GM12878 (cell line): ENCODE results near the gene FOXJ3. TPM values are rescaled to one million over a fixed set of nuclear protein-coding genes. Genes with fewer than 3 reads are reported as not detected.

ENCODE experiments used
- MEF2B ChIP-seq: fragments of 450-650 bp; IDR thresholded peaks from 2 replicates; pipeline ENCODE4 v1.6.1; 2018; ENCODE audit warnings: mild to moderate bottlenecking, moderate library complexity; ENCODE audit not compliant: partially characterized antibody, poor library complexity, severe bottlenecking
- POU2F2 ChIP-seq: IDR thresholded peaks from 3 replicates; pipeline ENCODE4 v1.6.1; 2011; ENCODE audit warnings: low read depth, mild to moderate bottlenecking, low read length, borderline replicate concordance
- polyA plus RNA-seq, 11 experiments: library from polyadenylated mRNA; depleted of rRNA in 4 of 11; unstranded in 6 of 11; stranded (reverse) in 5 of 11; fragments of >200 nt; fragmentation: Nextera tagmentation in 4 of 11; fragmentation: Illumina TruSeq in 1 of 11; extraction: Ambion mirVana in 4 of 11; extraction: Trizol in 1 of 11; gene quantifications; 1 replicate in 1 of 11; 2 replicates in 10 of 11; pipeline versions ENCODE4 v1.2.1 to v1.2.3, GENCODE V29; 2011 to 2016; ENCODE audit warnings: inconsistent platforms in 2 of 11, missing spikeins in 2 of 11, low read depth in 1 of 11
- total RNA-seq, 4 experiments: library from RNA; depleted of rRNA in 3 of 4; stranded (reverse); fragments of >200 nt in 3 of 4; fragmentation: Illumina TruSeq in 1 of 4; extraction: Trizol in 1 of 4; gene quantifications; 2 replicates each; pipeline versions ENCODE4 v1.2.1 to v1.2.3, GENCODE V29; 2013 to 2021
- TF ChIP-seq, protein P1 (sequence below): fragments of 450-650 bp; IDR thresholded peaks from 2 replicates; pipeline ENCODE4 v1.6.1; 2017; ENCODE audit warnings: mild to moderate bottlenecking, moderate library complexity
- TF ChIP-seq, protein P2 (sequence below): IDR thresholded peaks from 2 replicates; pipeline ENCODE4 v1.6.1; 2011; ENCODE audit warnings: mild to moderate bottlenecking, low read depth, low read length, moderate library complexity; ENCODE audit not compliant: insufficient replicate concordance
- TF ChIP-seq, protein P3 (sequence below): fragments of 150-350 bp; IDR thresholded peaks from 2 replicates; pipeline ENCODE4 v1.6.1; 2014; ENCODE audit warnings: mild to moderate bottlenecking, low read depth, low read length

FOXJ3 gene
- total and polyA plus RNA-seq, 10 of the 15 experiments (the other 5 are each of a cell fraction or from before 2014, with no cell fraction given) = 9.5 to 54.2 (median 24.7) TPM

DNA sequence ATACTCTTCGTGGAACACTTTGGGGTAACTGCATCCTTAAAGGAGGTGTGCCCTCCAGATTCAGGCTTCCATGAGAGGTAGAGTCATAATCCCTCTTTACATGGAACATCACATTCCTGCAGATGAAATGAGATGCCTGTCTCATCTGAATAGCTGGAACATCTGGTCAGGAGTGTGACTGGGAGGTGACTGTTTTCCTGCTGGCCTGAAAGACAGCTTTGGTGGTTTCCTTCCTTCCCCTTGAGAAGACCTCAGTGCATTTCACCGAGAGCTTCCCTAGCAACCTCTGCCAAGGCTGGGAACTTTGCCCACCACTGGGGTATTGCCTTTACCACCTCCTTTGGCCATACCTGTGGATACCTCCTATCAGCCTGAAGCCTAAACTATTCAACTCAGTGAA lies 123.8 kb downstream of the FOXJ3 start (continued):
- TF ChIP-seq, protein P1, sequence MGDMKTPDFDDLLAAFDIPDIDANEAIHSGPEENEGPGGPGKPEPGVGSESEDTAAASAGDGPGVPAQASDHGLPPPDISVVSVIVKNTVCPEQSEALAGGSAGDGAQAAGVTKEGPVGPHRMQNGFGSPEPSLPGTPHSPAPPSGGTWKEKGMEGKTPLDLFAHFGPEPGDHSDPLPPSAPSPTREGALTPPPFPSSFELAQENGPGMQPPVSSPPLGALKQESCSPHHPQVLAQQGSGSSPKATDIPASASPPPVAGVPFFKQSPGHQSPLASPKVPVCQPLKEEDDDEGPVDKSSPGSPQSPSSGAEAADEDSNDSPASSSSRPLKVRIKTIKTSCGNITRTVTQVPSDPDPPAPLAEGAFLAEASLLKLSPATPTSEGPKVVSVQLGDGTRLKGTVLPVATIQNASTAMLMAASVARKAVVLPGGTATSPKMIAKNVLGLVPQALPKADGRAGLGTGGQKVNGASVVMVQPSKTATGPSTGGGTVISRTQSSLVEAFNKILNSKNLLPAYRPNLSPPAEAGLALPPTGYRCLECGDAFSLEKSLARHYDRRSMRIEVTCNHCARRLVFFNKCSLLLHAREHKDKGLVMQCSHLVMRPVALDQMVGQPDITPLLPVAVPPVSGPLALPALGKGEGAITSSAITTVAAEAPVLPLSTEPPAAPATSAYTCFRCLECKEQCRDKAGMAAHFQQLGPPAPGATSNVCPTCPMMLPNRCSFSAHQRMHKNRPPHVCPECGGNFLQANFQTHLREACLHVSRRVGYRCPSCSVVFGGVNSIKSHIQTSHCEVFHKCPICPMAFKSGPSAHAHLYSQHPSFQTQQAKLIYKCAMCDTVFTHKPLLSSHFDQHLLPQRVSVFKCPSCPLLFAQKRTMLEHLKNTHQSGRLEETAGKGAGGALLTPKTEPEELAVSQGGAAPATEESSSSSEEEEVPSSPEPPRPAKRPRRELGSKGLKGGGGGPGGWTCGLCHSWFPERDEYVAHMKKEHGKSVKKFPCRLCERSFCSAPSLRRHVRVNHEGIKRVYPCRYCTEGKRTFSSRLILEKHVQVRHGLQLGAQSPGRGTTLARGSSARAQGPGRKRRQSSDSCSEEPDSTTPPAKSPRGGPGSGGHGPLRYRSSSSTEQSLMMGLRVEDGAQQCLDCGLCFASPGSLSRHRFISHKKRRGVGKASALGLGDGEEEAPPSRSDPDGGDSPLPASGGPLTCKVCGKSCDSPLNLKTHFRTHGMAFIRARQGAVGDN = no peak
- TF ChIP-seq POU2F2 (no peak), MEF2B (no peak)
- TF ChIP-seq, protein P2, sequence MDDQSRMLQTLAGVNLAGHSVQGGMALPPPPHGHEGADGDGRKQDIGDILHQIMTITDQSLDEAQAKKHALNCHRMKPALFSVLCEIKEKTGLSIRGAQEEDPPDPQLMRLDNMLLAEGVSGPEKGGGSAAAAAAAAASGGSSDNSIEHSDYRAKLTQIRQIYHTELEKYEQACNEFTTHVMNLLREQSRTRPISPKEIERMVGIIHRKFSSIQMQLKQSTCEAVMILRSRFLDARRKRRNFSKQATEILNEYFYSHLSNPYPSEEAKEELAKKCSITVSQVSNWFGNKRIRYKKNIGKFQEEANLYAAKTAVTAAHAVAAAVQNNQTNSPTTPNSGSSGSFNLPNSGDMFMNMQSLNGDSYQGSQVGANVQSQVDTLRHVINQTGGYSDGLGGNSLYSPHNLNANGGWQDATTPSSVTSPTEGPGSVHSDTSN = no peak
- TF ChIP-seq, protein P3, sequence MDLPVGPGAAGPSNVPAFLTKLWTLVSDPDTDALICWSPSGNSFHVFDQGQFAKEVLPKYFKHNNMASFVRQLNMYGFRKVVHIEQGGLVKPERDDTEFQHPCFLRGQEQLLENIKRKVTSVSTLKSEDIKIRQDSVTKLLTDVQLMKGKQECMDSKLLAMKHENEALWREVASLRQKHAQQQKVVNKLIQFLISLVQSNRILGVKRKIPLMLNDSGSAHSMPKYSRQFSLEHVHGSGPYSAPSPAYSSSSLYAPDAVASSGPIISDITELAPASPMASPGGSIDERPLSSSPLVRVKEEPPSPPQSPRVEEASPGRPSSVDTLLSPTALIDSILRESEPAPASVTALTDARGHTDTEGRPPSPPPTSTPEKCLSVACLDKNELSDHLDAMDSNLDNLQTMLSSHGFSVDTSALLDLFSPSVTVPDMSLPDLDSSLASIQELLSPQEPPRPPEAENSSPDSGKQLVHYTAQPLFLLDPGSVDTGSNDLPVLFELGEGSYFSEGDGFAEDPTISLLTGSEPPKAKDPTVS = no peak
